GM12801 (cell line): Measurements from ENCODE around the gene TRIM7.

Experiments
- CTCF ChIP-seq: IDR thresholded peaks from one replicate; pipeline ENCODE4 v1.5.1; 2011; ENCODE audit warnings: control low read depth; ENCODE audit not compliant: insufficient read length; ENCODE audit errors: extremely low read depth

The TRIM7 gene

GRCh38 chr5:181195249-181195761 is 9.7 kb downstream of the TRIM7 start:
- TF ChIP-seq CTCF: no peak

- no peak for TF ChIP-seq CTCF
Observed at GRCh38 chr5:181194489-181195248, 10.3 kb downstream of the TRIM7 start.

- TF ChIP-seq CTCF: no peak
Observed at GRCh38 chr5:181193656-181194055, 11.3 kb downstream of the TRIM7 start.

- TF ChIP-seq CTCF: no peak
Observed at GRCh38 chr5:181192337-181193046, 12.5 kb downstream of the TRIM7 start.

- no peak for TF ChIP-seq CTCF
Observed at GRCh38 chr5:181191526-181192336, 13.3 kb downstream of the TRIM7 start.

- TF ChIP-seq CTCF: no peak
Observed at GRCh38 chr5:181190711-181191525, 14.1 kb downstream of the TRIM7 start.
